ENCODE data around the gene MIER1. TPM values are rescaled to one million over a fixed set of nuclear protein-coding genes. Genes with fewer than 3 reads are reported as not detected.

Gene MIER1
- total RNA-seq, 3 donors from 2014 or later = 73.2 to 78.2 (median 77.2) TPM

DNA sequence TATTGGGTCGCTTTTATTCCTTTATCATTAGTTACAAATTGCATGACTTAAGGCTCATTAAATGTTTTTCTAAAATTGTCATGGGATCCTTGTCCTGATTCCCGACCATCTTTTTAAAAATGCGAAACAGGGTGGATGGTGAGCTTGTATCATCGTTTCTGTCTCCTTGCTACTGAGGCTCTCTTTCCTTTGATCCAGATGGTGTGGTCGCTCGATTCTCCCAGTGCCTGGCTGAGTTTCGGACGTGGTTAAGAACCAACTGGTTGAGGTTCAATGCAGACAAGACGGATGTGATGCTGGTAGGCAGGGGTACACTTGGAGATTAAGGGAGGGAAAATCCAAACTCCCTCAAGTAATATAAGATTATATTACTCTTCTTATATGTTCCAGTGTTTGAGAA lies 1.2 kb downstream of the MIER1 start:
- Histone ChIP-seq H3K4me1 (ENCODE audit: low read depth) (peaks cover 36% of the 10 kb centered on the region), H3K36me3 (ENCODE audit: low read depth) (peaks cover 4% of the 10 kb centered on the region), H3K9me3 (no peaks in the 10 kb centered on the region), H3K4me3 (peak overlapping the region; percentile 56)
- no peak for ATAC-seq
- DNase-seq = no peak
- no peak for TF ChIP-seq CTCF (IDR thresholded peaks at IDR 0.05)
- intact Hi-C loops (cut with DNase I, micrococcal nuclease) = no loop called here

GRCh38 chr1:66927528-66927927 lies 2.7 kb downstream of the MIER1 start:
- DNase-seq = no peak
- no peak for TF ChIP-seq CTCF (IDR thresholded peaks at IDR 0.05)
- no peak for ATAC-seq
- Histone ChIP-seq H3K36me3 (ENCODE audit: low read depth) (peaks cover 4% of the 10 kb centered on the region), H3K9me3 (no peaks in the 10 kb centered on the region), H3K4me3 (no peak overlapping the region), H3K4me1 (ENCODE audit: low read depth) (peaks cover 42% of the 10 kb centered on the region)
- intact Hi-C loops (cut with DNase I, micrococcal nuclease) = no loop called here

- Histone ChIP-seq H3K4me1 (ENCODE audit: low read depth) (peaks cover 43% of the 10 kb centered on the region), H3K4me3 (no peak overlapping the region), H3K36me3 (ENCODE audit: low read depth) (peaks cover 4% of the 10 kb centered on the region), H3K9me3 (no peaks in the 10 kb centered on the region)
- DNase-seq = no peak
- ATAC-seq = no peak
- intact Hi-C loops (cut with DNase I, micrococcal nuclease) = no loop called here
- no peak for TF ChIP-seq CTCF (IDR thresholded peaks at IDR 0.05)
These were observed 4.4 kb downstream of the MIER1 start for GRCh38 chr1:66929146-66929688.

GRCh38 chr1:66929691-66929998 lies 4.9 kb downstream of the MIER1 start:
- no peak for DNase-seq
- intact Hi-C loops (cut with DNase I, micrococcal nuclease) = no loop called here
- H3K4me3 ChIP-seq = peak overlapping the region; percentile 52

DNA sequence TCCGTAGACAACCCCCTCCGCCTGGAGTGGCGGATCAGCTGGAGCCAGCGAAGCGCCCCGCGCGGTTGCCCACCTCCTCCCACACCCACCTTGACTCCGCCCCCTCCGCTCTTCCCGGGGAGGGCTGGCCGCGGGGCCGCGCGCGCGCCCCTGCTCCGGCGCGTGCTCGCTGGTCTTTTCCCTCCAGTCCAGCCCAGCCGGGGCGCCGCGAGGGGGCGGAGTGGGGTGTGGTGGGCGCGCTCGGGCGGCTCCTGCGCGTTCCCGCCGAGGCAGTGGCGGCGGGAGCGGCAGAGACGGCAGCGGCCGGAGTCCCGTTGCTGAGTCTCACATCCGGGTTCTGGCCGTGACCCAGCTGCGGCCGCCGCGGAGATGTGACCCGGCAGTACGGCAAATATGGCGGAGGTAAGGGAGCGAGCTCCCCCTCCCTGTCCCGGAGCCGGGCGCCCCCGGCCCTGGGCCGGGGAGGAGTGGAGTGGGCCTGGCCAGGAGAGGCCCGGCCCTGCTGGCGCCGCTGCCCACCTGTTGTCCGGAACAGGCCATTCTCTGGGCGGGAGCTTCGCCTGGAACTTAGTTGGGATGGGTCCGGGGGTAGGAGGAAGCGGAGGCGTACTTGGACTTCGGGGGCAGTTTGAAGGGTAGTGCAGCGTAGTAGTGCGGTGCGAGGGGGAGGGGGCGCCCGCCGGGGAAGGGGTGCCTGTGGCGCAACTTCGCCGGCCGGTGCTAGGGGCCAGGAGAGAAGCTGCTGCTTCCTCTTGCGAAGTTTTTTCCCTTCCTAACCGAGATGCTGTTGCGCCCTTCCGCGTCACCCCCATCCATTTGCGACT lies 5.4 kb downstream of the MIER1 start:
- intact Hi-C loops (cut with DNase I, micrococcal nuclease) = no loop called here
- ATAC-seq (peak; percentile 88), DNase-seq (peak; percentile 97 to 99 (median 97))
- peaks cover 53% of the 10 kb centered on the region for H3K4me1 ChIP-seq (ENCODE audit: low read depth)
- TF ChIP-seq CTCF (IDR thresholded peaks at IDR 0.05) = peak; percentile 52
- H3K36me3 ChIP-seq (ENCODE audit: low read depth) = peaks cover 4% of the 10 kb centered on the region
- H3K4me3 ChIP-seq = peak overlapping the region; percentile 52
- H3K9me3 ChIP-seq = no peaks in the 10 kb centered on the region

More at GRCh38 chr1:66929691-66929998, 4.9 kb downstream of the MIER1 start:
- Histone ChIP-seq H3K36me3 (ENCODE audit: low read depth) (peaks cover 4% of the 10 kb centered on the region), H3K4me1 (ENCODE audit: low read depth) (peaks cover 48% of the 10 kb centered on the region), H3K9me3 (no peaks in the 10 kb centered on the region)
- ATAC-seq = no peak
- no peak for TF ChIP-seq CTCF (IDR thresholded peaks at IDR 0.05)

Data from mucosa of descending colon (tissue), 3 donors.